Measurements from ENCODE around the gene CWF19L2.

The CWF19L2 gene

DNA sequence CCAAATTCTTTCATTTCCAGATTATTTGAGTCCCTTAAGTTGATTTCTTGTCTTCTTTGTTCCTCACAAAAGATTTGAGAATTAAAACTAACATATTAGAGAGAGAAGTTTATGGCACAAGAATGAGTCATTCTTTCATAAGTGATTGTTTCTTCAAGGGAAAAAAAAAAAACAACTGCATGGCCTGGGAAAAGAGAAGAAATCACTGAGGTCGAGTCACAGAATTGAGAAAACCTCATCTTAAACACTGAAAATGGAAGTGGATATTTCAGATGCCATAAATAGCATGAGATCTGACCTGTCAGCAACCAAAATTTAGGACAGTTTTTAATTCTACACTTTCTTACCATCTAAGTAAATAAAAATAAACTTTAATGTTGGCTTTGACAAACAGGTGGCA is 87.2 kb downstream of the CWF19L2 start:
- H4K20me1 ChIP-seq (ENCODE audit: insufficient read depth): no peaks in the 10 kb centered on the region
- no peaks in the 10 kb centered on the region for H3K36me3 ChIP-seq (ENCODE audit: insufficient read depth)
- peak overlapping the region; percentile 54; the same call in 1 of the 2 replicates for H3K27ac ChIP-seq
- no peaks in the 10 kb centered on the region for H3K79me2 ChIP-seq (ENCODE audit: insufficient read depth, low read depth)
- H3K9ac ChIP-seq: no peak overlapping the region
- no peaks in the 10 kb centered on the region for H3K27me3 ChIP-seq (ENCODE audit: insufficient read depth, low read depth)
- peak overlapping the region; percentile 60 for H3K4me2 ChIP-seq
- TF ChIP-seq, protein P1, sequence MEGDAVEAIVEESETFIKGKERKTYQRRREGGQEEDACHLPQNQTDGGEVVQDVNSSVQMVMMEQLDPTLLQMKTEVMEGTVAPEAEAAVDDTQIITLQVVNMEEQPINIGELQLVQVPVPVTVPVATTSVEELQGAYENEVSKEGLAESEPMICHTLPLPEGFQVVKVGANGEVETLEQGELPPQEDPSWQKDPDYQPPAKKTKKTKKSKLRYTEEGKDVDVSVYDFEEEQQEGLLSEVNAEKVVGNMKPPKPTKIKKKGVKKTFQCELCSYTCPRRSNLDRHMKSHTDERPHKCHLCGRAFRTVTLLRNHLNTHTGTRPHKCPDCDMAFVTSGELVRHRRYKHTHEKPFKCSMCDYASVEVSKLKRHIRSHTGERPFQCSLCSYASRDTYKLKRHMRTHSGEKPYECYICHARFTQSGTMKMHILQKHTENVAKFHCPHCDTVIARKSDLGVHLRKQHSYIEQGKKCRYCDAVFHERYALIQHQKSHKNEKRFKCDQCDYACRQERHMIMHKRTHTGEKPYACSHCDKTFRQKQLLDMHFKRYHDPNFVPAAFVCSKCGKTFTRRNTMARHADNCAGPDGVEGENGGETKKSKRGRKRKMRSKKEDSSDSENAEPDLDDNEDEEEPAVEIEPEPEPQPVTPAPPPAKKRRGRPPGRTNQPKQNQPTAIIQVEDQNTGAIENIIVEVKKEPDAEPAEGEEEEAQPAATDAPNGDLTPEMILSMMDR (conservative IDR thresholded peaks at IDR 0.05; ENCODE audit: low read depth, low read length): no peak
- no peak overlapping the region for H3K4me3 ChIP-seq (IDR thresholded peaks at IDR 0.05; ENCODE audit: insufficient read depth, low read depth, low read length)
- peaks cover 28% of the 10 kb centered on the region for H3K4me1 ChIP-seq (ENCODE audit: low read depth, poor library complexity, severe bottlenecking)
- no peak overlapping the region for H2AFZ ChIP-seq (ENCODE audit: low read depth)

DNA sequence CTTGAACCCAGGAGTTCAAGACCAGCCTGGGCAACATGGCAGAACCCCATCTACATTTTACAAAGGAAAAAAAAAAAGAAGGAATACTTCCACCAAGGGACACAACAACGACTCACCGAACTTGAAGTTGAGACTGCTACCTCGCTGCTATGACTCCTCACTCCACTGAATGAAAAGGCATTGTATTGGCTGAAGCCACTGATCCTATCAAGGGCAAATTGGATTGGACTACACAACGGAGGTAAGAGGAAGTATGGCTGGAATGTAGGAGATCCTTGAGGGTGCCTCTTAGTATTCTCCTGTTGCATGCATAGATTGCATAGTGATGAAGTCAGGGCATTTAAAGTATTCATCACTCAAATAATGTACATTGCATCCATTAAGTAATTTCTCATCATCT is 97.9 kb downstream of the CWF19L2 start:
- H3K79me2 ChIP-seq (ENCODE audit: insufficient read depth, low read depth): no peaks in the 10 kb centered on the region
- TF ChIP-seq, protein P1 (conservative IDR thresholded peaks at IDR 0.05; ENCODE audit: low read depth, low read length): no peak
- no peak overlapping the region for H3K27ac ChIP-seq
- H4K20me1 ChIP-seq (ENCODE audit: insufficient read depth): no peaks in the 10 kb centered on the region
- no peak overlapping the region for H3K4me3 ChIP-seq (IDR thresholded peaks at IDR 0.05; ENCODE audit: insufficient read depth, low read depth, low read length)
- no peak overlapping the region for H2AFZ ChIP-seq (ENCODE audit: low read depth)
- no peaks in the 10 kb centered on the region for H3K27me3 ChIP-seq (ENCODE audit: insufficient read depth, low read depth)
- no peak overlapping the region for H3K9ac ChIP-seq
- no peaks in the 10 kb centered on the region for H3K4me1 ChIP-seq (ENCODE audit: low read depth, poor library complexity, severe bottlenecking)
- no peak overlapping the region for H3K4me2 ChIP-seq
- no peaks in the 10 kb centered on the region for H3K36me3 ChIP-seq (ENCODE audit: insufficient read depth)

DNA sequence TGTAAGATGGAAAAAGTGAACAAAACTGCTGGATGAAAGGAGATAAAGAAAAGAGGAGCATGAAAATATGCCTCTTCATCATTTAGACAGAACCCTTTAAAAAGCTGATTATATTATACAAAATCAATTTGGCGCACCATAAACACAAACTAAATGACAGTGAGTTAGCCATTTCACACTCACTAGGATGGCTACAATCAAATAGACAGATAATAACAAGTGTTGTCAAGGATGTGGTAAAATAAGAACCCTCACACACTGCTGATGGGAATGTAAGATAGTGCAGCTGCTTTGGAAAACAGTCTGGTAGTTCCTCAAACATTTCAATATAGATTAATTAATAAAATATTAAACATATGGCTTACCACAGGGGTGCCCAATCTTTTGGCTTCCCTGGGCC is 99.7 kb downstream of the CWF19L2 start:
- TF ChIP-seq, protein P1 (conservative IDR thresholded peaks at IDR 0.05; ENCODE audit: low read depth, low read length): no peak
- H2AFZ ChIP-seq (ENCODE audit: low read depth): no peak overlapping the region
- no peak overlapping the region for H3K27ac ChIP-seq
- no peak overlapping the region for H3K9ac ChIP-seq
- no peaks in the 10 kb centered on the region for H3K36me3 ChIP-seq (ENCODE audit: insufficient read depth)
- no peaks in the 10 kb centered on the region for H4K20me1 ChIP-seq (ENCODE audit: insufficient read depth)
- no peaks in the 10 kb centered on the region for H3K79me2 ChIP-seq (ENCODE audit: insufficient read depth, low read depth)
- no peaks in the 10 kb centered on the region for H3K27me3 ChIP-seq (ENCODE audit: insufficient read depth, low read depth)
- H3K4me2 ChIP-seq: no peak overlapping the region
- no peak overlapping the region for H3K4me3 ChIP-seq (IDR thresholded peaks at IDR 0.05; ENCODE audit: insufficient read depth, low read depth, low read length)
- no peaks in the 10 kb centered on the region for H3K4me1 ChIP-seq (ENCODE audit: low read depth, poor library complexity, severe bottlenecking)

DNA sequence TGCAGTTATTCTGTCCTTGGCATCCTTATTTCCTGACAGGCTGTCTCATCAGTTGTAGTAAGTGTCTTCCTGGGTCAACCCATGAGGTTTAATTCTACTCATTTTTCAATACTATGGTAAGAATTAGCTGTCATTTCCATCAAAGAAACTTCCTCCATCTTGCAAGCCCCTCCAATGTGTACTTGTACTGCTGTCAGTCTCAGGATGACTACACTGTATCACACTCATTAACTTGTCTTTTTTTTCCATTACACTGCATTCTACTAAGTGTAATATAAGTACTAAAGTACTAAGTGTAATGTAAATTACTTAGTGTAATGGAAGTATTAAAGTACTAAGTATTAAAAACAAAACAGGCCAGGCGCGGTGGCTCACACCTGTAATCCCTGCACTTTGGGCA is 102.8 kb downstream of the CWF19L2 start:
- H3K4me1 ChIP-seq (ENCODE audit: low read depth, poor library complexity, severe bottlenecking): no peaks in the 10 kb centered on the region
- TF ChIP-seq, protein P1 (conservative IDR thresholded peaks at IDR 0.05; ENCODE audit: low read depth, low read length): no peak
- no peaks in the 10 kb centered on the region for H3K36me3 ChIP-seq (ENCODE audit: insufficient read depth)
- H3K27me3 ChIP-seq (ENCODE audit: insufficient read depth, low read depth): no peaks in the 10 kb centered on the region
- no peak overlapping the region for H3K9ac ChIP-seq
- H4K20me1 ChIP-seq (ENCODE audit: insufficient read depth): no peaks in the 10 kb centered on the region
- H2AFZ ChIP-seq (ENCODE audit: low read depth): no peak overlapping the region
- no peak overlapping the region for H3K4me2 ChIP-seq
- H3K4me3 ChIP-seq (IDR thresholded peaks at IDR 0.05; ENCODE audit: insufficient read depth, low read depth, low read length): no peak overlapping the region
- no peaks in the 10 kb centered on the region for H3K79me2 ChIP-seq (ENCODE audit: insufficient read depth, low read depth)
- H3K27ac ChIP-seq: no peak overlapping the region
